ENCODE data around the gene CNKSR3. TPM values are rescaled to one million over a fixed set of nuclear protein-coding genes. Genes with fewer than 3 reads are reported as not detected.

Gene CNKSR3
- polyA plus RNA-seq, 3 donors = not detected

- Mint-ChIP-seq H3K27ac (no peak overlapping the region), H3K9me3 (peaks cover 3 to 24% (median 11%) of the 10 kb centered on the region in 7 donors), H3K27me3 (ENCODE audit: low read depth in 3 of 3) (no peaks in the 10 kb centered on the region), H3K36me3 (no peaks in the 10 kb centered on the region), H3K4me1 (no peaks in the 10 kb centered on the region), H3K4me3 (no peak overlapping the region)
- H3K36me3 ChIP-seq (replicated peaks in 1 of 2; ENCODE audit: control insufficient read depth in 1 of 2, insufficient read depth in 2 of 2, low read length in 2 of 2) = no peaks in the 10 kb centered on the region
- WGBS (ENCODE audit: insufficient coverage) = 100% methylated on average over 3 of the region's 3 CpGs
- intact Hi-C loops (cut with micrococcal nuclease) = no loop called here
- H3K27ac ChIP-seq (ENCODE audit: low read depth in 1 of 2, low read length in 2 of 2) = no peak overlapping the region
- H3K4me3 ChIP-seq (replicated peaks in 1 of 3; ENCODE audit: low read depth in 2 of 3, low read length in 3 of 3) = no peak overlapping the region
- no peak overlapping the region for H3K9ac ChIP-seq (ENCODE audit: insufficient read depth, low read length, poor library complexity, severe bottlenecking)
- H3K4me2 ChIP-seq (replicated peaks; ENCODE audit: extremely low read depth, low read length, poor library complexity, severe bottlenecking) = no peak overlapping the region
- peaks cover 0 to 9% of the 10 kb centered on the region in 2 donors for H3K9me3 ChIP-seq (replicated peaks in 1 of 2; ENCODE audit: control insufficient read depth in 1 of 2, insufficient read depth in 1 of 2, low read length in 2 of 2)
- no peak for DNase-seq
- H3K79me2 ChIP-seq (ENCODE audit: insufficient read depth, low read length) = no peaks in the 10 kb centered on the region
- no peaks in the 10 kb centered on the region for H3K4me1 ChIP-seq (ENCODE audit: control insufficient read depth in 1 of 2, insufficient read depth in 2 of 2, low read length in 2 of 2)
- no peaks in the 10 kb centered on the region for H4K20me1 ChIP-seq (ENCODE audit: insufficient read depth, low read length)
- no peak overlapping the region for H2AFZ ChIP-seq (ENCODE audit: insufficient read depth, low read depth, low read length, poor library complexity, severe bottlenecking)
- H3K27me3 ChIP-seq (ENCODE audit: control insufficient read depth in 2 of 2, insufficient read depth in 2 of 2, low read length in 2 of 2) = no peaks in the 10 kb centered on the region
- TF ChIP-seq CTCF (IDR thresholded peaks at IDR 0.05) = no peak
Measured at GRCh38 chr6:154528310-154528915, 17.9 kb upstream of the CNKSR3 start.

- H4K20me1 ChIP-seq (ENCODE audit: insufficient read depth, low read length) = no peaks in the 10 kb centered on the region
- H3K4me1 ChIP-seq (ENCODE audit: control insufficient read depth in 1 of 2, insufficient read depth in 2 of 2, low read length in 2 of 2) = no peaks in the 10 kb centered on the region
- no peak overlapping the region for H3K27ac ChIP-seq (ENCODE audit: low read depth in 1 of 2, low read length in 2 of 2)
- H3K4me3 ChIP-seq (replicated peaks in 1 of 3; ENCODE audit: low read depth in 2 of 3, low read length in 3 of 3) = no peak overlapping the region
- 0% methylated on average over 1 of the region's 1 CpG for WGBS (ENCODE audit: insufficient coverage)
- intact Hi-C loops (cut with micrococcal nuclease) = no loop called here
- Mint-ChIP-seq H3K36me3 (no peaks in the 10 kb centered on the region), H3K4me3 (no peak overlapping the region), H3K4me1 (no peaks in the 10 kb centered on the region), H3K27ac (no peak overlapping the region), H3K27me3 (ENCODE audit: low read depth in 3 of 3) (no peaks in the 10 kb centered on the region), H3K9me3 (peaks cover 3 to 24% (median 11%) of the 10 kb centered on the region in 7 donors)
- no peak overlapping the region for H2AFZ ChIP-seq (ENCODE audit: insufficient read depth, low read depth, low read length, poor library complexity, severe bottlenecking)
- no peak for DNase-seq
- no peak overlapping the region for H3K4me2 ChIP-seq (replicated peaks; ENCODE audit: extremely low read depth, low read length, poor library complexity, severe bottlenecking)
- no peak for TF ChIP-seq CTCF (IDR thresholded peaks at IDR 0.05)
- H3K9ac ChIP-seq (ENCODE audit: insufficient read depth, low read length, poor library complexity, severe bottlenecking) = no peak overlapping the region
- H3K27me3 ChIP-seq (ENCODE audit: control insufficient read depth in 2 of 2, insufficient read depth in 2 of 2, low read length in 2 of 2) = no peaks in the 10 kb centered on the region
- H3K79me2 ChIP-seq (ENCODE audit: insufficient read depth, low read length) = no peaks in the 10 kb centered on the region
- H3K9me3 ChIP-seq (replicated peaks in 1 of 2; ENCODE audit: control insufficient read depth in 1 of 2, insufficient read depth in 1 of 2, low read length in 2 of 2) = peaks cover 0 to 9% of the 10 kb centered on the region in 2 donors
- H3K36me3 ChIP-seq (replicated peaks in 1 of 2; ENCODE audit: control insufficient read depth in 1 of 2, insufficient read depth in 2 of 2, low read length in 2 of 2) = no peaks in the 10 kb centered on the region
Measured at GRCh38 chr6:154526996-154527395, 16.5 kb upstream of the CNKSR3 start.

Measured in CD14-positive monocyte (primary cell).